Dedifferentiated amniotic fluid mesenchymal stem cell (primary cell): Measurements from ENCODE around the gene FAM240A.
"Not testable (repeated sequence)": the region's sequence is repeated elsewhere in the genome, so short reads cannot be mapped to it uniquely, and the experiment has no call there.

Experiments
- DNase-seq: peaks from one replicate; pipeline ENCODE4 v3.0.0-alpha.2; 2016; ENCODE audit errors: extremely low spot score

The FAM240A gene

DNA sequence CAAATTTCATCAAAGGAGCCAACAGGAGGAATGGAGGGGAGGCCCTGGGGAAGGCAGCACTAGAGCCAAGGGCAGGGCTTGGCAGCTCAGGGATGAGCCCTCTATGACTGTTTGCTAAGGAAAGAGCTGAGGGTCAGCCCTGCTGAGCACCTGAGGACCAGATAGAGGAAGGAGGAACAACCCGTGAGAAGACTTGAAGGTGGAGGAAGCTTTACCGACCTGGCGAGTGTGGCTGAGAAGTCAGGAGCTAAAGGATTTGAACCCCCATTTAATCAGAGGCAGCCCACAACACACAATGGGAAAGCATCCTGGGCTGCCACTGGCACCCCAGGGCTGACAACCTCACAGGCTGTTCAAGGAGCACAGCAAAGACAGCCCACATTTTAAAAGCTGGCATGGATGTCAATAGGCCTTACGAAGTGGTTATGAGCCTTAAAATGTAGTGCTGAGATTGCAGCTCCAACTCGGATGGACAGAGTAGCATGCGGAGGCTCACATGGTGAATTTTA, 25.5 kb upstream of the FAM240A start:
- DNase-seq, result no peak

DNA sequence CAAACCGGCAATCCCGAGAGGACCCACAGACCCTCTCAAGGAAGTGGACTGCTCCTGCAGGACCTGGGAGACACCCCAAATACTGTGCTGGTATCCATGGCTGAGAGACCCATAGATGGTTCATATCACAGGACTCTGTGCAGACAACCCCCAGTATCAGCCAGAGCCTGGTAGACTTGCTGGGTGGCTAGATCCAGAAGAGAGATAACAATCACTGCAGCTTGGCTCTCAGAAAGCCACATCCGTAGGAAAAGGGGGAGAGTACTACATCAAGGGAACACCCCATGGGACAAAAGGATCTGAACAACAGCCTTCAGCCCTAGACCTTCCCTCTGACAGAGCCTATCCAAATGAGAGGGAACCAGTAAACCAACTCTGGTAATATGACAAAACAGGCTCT, 25.1 kb upstream of the FAM240A start:
- not testable (repeated sequence) for DNase-seq

DNA sequence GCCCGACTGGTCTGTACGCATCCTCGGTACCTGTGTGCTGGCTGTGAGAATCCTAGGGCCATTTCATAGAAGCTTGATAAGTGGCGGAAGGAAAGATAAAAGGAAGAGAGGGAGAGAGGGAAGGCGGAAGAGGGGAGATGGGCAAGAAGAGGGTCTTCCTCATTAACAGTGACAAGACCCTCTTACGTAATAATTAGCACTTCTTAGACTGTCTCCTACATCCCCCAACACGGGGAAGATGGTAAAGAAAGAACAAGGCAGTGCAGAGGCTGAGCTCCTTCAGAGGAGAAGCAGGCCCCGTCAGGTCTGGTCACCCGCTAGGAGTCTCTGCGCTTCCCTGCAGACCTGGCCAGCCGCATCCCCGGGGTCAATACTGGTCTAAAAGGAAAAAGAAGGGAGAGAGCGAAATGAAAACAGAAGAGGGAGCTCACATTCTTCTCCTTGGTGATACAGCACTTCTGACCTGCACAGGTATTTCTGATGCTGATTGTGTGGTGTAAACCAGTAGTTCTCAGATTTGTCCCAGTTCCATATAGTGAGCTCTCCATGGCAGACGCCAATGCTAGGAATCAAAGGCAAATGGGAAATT, 19.0 kb upstream of the FAM240A start:
- no peak for DNase-seq

DNA sequence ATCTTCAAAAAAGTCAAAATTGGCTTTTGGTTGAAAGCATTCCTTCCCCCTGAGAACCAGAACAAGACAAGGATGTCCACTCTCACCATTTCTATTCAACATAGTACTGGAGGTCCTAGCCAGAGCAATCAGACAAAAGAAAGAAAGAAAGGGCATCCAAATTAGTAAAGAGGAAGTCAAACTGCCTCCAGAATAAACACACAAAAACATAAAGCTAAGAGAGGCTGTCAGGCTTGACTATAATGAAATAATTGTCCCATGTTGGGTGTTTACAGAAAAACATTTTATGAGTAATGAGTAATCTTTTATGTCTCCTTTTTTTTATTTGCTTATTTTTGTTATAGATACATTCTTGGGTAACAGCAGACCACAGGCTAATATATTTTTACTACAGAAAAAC, 18.3 kb upstream of the FAM240A start:
- DNase-seq, result no peak

DNA sequence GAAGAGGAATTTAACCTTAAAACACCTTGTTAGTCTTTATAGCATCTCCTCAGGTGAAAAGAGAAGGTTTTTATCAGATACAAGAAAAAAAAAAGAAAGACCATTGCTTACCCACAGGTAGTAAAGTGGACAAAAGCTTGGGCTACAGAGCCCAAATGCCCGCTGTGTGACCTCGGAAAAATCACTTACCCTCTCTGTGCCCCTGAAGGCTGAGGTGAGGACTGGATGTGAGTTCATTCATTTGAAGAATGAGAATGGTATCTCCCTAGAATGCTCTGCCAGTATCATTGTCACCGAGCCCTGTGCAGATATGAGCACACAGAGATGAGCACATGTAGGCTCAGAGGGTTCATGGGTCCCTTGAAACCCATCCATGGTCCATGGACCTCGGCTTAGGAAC, 17.6 kb upstream of the FAM240A start:
- no peak for DNase-seq

DNA sequence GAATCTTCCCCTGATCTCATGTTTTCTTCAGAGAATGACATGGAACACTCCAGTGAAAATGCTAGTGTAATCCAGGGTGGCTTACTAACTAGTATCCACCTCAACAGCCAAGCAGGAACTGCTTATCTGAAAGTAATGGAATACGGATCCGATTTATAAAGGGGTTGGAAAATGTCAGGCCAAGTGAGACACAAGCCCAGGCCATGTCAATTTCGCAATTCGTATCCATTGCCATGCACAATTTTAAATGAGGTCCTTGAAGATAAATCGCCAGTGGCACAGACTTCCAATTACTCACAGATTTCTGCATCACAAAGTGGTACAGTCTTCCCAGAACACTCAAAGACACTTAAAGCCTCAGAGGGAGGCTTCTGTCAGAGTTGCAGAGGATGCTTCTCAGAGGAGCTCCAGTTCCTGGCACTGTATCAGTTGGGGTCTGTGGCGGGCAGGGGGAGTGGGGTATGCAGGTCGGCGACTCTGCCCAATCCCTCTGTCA, 16.5 kb upstream of the FAM240A start:
- no peak for DNase-seq

DNA sequence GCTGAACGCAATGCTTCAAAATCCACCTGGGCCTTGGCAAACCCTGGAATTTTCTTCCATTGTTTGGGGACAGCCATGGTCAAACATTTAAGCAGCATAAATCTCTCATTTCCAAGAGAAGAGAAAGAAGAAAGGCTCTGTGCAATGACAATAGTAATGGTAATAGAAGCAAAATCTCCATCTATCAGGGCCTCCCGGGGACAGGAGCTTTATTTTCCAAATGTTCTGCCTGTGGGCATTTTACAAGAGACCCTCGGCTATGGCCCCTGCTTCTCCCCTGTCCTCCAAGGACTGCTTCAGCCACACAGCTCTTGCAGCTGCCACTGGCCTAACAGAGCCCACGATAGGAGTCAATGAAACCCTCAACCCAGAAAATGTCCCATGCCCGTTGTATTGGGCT, 12.7 kb upstream of the FAM240A start:
- no peak for DNase-seq

DNA sequence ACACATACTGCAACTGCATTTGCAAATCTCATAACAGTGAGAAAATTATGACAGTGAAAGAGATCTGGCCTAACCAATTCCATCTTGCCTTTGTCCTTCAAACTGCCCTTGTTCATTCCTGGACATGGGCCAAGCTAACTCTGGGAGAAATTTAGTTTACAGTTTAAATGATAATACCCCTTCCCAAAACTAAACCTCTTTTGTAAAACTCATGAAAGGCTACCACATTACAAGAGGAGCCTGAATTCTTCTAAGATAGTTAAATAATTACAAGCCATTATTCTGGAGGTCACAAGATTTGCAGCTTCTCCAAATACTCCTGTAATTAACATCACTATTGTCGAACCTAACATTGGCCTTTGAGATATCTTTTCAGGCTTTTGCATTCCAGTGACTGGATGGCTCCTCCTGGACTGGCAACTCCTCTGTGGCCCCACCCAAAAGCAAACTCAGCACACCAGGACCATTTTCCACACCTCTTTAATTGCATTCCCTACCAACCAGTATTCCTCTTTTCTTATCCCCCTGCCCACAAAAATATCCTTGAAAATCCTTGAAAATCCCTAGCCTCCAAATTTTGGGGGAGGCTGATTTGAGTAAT, 8.8 kb upstream of the FAM240A start:
- DNase-seq, result no peak

DNA sequence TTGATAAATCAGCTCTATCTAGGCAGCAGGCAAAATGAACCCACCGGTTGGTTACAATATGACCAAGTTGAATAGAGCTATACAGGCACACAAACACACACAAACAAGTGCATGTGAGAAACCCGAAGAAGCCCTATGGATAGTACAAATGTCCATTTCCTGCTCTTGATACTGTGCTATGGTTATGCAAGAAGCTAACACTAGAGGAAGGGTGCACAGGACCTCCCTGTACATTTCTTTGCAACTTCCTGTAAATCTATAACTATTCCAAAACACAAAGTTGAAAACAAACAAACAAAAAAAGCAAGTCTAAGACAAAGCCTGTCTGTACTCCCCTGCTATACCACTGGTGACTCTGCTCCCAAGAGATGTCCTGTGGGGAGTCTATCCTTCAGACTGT, 8.2 kb upstream of the FAM240A start:
- no peak for DNase-seq

DNA sequence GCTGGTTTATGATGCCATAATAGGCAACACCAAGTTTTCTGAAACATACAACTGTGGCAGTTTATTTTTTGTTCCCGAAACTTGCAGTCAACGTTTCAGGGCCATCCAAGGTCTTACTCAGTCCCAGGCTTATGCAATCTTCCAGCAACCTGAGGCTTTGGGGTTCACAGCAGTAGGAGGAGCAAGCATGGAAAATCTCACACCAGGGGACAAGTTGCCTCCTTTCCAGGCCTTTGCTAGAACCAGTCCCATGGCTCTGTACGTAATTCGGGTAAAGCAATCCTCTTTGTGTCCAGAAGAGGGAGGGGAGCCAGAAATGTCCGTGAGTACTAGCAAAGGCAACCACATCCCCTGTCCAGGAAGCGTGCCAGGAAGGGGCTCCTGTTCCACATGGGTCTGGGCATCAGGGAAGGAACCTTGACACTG, 4.7 kb upstream of the FAM240A start:
- DNase-seq, result no peak

DNA sequence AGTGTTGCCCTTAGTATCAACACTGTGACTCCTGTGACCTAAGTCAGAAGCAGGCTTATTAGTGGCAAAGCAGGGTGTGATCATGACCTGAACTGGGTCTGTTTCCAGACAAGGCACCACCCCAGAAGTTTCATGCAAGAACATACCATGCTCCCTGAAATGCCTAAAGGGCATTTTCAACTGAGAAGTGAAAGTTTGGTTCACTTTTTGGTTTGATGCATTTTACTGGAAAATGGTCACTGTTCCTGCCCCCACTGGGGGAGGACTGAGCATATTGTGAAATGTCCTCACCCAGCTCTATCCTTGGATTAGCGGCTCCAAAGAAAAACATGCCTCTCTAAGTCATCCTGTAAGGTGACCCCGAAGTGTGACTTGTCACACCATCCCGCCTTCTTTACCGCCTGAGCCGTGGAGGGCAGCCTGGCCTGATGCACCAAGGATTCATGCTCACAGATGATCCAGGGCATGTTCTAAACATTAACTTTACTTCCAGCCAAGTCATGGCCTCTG, 3.1 kb upstream of the FAM240A start:
- DNase-seq, result no peak

DNA sequence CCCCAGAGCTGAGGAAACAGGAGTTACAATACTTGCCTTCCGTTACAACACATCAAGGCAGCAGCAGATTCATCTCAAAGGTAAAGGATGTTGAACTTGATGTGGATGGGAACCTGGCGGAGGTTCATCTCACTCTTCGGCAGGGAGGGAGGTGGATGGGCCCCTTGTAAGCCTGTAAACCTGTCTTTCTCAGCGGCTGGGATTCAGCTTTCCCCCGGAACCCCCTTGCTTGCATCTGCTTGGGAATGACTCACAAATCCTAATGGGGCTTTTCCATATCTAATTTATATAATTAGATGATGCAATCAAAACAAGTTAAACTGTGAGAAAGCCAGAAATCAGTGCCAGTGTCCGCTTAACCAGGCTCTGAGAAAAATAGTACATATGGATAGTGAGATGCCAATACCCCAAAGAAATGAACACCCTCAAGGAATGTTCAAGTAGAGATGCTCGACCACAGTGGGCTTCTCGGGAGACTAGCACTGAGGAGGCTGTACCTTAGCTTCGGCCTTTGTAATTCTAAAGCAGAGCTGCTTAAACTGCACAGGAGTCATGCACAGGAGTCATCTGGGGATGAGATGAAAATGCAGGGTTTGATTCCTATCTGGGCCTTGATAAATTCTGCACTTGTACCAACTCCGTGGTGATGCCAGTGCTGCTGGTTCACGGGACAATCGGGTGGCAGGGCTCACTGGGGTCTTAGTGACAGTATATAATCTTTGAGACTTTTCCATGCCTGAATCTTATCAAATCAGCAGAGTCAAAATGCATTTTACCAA, 2.2 kb upstream of the FAM240A start:
- DNase-seq, result no peak

DNA sequence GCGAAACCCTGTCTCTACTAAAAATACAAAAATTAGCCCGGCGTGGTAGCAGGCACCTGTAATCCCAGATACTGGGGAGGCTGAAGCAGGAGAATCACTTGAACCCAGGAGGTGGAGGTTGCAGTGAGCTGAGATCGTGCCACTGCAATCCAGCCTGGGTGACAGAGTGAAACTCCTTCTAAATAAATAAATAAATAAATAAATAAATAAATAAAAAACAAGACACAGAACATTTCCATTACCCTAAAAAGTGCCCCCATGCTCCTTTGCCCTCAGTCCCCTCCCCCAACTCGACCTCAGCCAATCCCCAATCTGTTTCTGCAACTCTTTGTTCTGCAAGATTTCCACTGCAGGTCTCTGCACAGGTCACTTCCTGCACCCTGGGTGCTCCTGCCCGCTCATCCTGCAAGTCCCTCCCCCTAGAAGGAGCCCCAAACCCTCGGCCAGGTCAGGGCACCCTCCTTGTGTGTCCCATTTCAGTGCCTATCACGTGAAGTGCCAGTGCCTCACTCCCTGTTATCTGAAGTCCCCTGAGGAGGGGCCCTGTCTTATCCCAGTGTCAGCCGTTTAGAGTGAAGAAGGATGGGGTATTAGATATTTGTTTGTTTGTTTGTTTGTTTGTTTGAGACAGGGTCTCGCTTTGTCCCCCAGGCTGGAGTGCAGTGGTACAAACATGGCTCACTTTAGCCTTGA, 1.1 kb downstream of the FAM240A start:
- DNase-seq, result no peak

DNA sequence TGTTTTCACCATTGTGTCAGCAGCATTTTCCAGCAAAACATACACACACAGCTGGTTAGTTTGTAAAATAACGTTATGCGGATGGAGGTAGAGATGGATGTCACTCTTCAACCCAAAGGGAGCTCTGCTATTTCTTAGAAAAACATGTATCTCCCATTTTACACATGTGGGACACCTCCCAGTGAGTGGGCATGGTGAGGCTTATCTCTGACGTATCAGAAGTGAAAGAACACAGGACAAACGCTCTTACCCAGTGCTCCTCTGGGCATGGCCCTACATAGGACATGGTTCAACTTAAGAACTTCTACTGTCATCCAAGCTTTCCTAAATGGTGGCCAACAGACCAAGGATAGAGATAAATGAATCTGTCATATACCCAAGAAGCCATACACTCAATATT, 2.1 kb downstream of the FAM240A start:
- no peak for DNase-seq

DNA sequence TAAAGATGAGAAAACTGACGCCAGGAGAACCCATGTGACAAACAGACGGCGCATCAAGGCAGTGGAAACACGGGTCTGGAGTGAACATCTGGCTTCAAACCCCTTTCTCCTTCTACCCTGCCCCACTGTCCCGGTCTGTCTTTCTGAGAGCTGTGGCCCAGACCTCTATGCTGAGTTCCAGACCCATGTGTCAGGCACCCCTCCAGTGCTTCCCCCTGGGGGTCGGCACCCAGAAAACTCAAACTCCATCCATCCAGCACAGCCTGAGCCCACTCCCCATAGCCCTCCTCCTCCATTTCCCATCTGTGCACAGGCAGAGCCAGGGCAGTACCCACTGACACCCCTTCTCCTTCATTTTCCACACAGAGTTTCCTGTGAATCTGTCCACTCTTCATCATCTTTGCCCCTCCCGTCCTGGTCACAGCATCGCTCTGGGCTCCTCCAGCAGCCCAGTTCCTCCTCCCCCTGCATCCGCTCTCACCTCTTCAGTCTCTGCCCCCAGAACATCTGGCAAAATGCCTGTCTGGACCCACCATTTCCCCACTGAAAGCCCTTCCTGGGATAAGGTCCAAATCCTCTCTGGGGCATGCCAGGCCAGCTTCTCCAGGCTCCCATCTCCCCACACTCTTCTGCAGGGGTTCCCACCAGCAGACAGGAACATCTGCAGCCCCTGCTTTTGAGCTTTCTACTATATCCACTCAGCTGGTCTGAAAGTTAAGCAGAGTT, 2.9 kb downstream of the FAM240A start:
- no peak for DNase-seq

DNA sequence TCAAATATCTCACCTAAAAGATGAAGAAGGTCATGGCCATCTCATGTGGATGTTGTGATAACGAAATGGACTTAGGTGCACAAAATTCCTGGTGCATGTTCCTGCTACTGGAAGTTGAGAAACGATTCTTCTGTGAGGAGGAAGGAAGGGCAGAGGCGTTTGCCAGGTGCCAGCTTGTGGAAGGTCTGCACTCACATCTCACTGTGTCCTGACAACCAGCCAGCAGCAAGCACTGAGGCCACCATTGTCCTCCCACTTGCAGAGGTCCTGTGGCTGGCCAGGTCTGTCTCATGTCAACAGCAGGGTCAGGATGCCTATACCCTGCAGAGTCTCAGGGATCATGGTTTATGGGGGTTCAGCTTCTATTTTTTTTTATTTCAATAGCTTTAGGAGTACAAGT, 3.7 kb downstream of the FAM240A start:
- DNase-seq, result no peak

DNA sequence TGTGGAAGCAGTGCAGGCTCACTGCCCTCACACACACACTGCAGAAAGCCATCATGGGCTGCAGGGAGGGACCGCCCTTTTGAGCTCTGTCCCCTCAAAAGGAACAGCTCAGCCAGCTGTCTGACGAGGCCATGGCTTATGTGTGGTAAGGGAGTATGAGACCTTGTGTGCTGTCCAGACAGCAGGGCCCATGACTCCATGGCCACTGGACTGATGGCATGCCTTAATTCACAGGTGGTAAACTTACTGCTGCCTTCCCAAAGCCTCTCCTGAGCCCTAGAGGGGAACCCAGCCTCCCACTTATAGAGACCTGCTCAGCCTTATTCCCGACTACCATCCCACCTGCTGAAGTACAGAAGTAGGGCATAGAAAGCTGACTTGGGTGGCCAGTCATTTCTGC, 5.6 kb downstream of the FAM240A start:
- DNase-seq, result no peak

DNA sequence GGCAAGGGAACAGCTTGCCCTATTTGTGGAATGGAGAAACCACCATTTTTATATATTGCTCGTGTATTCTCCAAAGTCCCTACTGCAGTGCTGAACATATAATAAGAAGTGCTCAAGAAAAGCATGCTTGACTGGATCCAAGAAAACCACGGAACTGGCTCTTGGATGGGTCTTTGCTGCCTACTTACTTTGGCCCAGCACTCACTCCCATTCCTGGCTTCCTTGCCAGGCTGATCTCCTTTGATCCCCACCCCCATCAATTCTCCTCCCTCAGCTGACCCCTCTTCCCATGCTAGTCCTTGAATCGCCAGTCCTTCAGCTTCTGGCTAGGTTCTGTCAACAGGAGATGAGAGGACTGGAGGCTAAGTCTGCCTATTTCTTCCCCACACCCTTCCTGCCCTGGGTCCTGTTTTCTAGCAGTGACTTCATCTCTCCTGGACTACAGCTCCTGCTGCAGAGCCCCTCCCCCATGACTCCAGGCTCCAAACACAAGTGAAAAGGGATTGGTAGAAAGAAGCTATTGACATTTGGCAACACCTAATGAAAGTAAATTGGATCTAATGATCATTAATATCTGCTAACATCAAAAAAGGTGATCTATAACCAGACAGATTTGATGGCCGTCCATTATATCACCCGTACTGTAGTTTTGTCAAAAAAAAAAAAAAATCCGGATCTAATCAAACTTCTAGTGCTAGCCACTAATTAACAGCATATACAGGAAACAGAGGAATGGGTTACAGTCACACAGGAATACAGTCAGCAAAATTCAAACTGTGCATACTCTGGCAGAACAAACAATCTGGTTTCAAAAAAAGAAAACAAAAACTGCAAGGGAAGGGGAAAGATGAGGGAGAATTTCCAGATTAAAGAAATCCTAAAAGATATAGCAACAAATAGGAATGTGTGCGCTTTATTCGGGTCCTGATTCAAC, 7.8 kb downstream of the FAM240A start:
- DNase-seq, result no peak

DNA sequence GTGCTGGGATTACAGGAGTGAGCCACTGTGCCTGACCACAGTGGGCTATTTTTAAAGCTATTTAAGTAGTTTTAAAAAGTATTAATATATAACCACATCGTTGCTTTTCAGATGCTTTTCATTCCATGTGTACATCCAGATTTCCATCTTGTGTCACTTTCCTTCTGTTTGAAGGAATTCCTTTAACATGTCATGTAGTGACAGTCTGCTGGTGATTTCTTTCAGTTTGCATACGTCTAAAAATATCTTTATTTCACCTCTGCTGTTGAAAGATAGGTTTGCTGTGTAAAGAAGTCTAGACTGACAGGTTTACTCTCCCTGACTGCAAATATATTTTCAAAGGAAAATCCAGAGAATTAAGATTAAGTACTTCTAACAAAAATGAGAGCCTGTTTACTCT, 12.2 kb downstream of the FAM240A start:
- DNase-seq, result no peak

DNA sequence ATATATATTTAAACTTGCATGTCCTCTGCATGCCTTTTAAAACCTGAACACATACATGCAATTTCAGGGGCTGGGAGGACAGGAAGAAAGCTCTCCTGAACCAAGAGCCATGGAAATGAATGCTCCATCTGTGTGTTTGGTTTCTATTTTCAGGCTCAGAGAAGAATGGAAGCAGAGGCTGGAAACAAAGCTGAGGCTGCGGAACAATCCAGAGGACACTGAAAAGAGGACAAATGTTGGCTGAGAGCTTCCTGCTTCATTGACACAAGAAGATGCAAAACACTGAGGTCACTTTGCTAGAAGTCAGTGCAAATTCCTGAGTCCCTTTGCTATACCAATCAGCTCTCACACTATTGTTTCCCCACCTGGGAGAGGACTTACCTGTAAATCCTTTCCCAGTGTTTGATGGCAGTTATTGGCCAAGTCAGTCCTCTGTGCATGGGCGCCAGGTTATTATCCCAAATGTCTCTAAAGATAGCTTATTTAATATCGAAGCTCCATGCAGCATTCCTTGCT, 12.7 kb downstream of the FAM240A start:
- DNase-seq, result no peak
